ENCODE measurements around the gene CTLA4.

- TF ChIP-seq CTCF (optimal IDR thresholded peaks at IDR 0.05 in 1 of 3, IDR thresholded peaks at IDR 0.05 in 1 of 3, conservative IDR thresholded peaks at IDR 0.05 in 1 of 3; ENCODE audit: extremely low read depth in 1 of 3, insufficient read depth in 2 of 3, low read length in 3 of 3) = no peak
- no peak for TF ChIP-seq EZH2 (IDR thresholded peaks at IDR 0.05; ENCODE audit: low read length)
Observed at GRCh38 chr2:203867561-203868200, at the start of gene CTLA4.

Data from keratinocyte (primary cell).